ENCODE results near the gene GNL2.
A peak's percentile ranks its signal among the peaks of the same experiment; 100 is the strongest.

- TF ChIP-seq, protein P1, sequence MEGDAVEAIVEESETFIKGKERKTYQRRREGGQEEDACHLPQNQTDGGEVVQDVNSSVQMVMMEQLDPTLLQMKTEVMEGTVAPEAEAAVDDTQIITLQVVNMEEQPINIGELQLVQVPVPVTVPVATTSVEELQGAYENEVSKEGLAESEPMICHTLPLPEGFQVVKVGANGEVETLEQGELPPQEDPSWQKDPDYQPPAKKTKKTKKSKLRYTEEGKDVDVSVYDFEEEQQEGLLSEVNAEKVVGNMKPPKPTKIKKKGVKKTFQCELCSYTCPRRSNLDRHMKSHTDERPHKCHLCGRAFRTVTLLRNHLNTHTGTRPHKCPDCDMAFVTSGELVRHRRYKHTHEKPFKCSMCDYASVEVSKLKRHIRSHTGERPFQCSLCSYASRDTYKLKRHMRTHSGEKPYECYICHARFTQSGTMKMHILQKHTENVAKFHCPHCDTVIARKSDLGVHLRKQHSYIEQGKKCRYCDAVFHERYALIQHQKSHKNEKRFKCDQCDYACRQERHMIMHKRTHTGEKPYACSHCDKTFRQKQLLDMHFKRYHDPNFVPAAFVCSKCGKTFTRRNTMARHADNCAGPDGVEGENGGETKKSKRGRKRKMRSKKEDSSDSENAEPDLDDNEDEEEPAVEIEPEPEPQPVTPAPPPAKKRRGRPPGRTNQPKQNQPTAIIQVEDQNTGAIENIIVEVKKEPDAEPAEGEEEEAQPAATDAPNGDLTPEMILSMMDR (IDR thresholded peaks at IDR 0.05; ENCODE audit: low read depth, low read length, missing input control) = no peak
- TF ChIP-seq GABPA (IDR thresholded peaks at IDR 0.05 in 1 of 2, conservative IDR thresholded peaks at IDR 0.05 in 1 of 2) (peak; percentile 96 to 99), EGR1 (IDR thresholded peaks at IDR 0.05; ENCODE audit: low read depth in 2 of 2) (peak in 1 of 2 donors; percentile 70), YY1 (IDR thresholded peaks at IDR 0.05) (peak; percentile 60), TAF1 (conservative IDR thresholded peaks at IDR 0.05) (no peak), HNF4A (conservative IDR thresholded peaks at IDR 0.05) (no peak)
Measured at GRCh38 chr1:37553927-37554808, 41.6 kb downstream of the GNL2 start, which contains the start of gene SNIP1.

All from liver (tissue), 3 donors.